ENCODE data around the gene PLCH1.

PLCH1 gene

DNA sequence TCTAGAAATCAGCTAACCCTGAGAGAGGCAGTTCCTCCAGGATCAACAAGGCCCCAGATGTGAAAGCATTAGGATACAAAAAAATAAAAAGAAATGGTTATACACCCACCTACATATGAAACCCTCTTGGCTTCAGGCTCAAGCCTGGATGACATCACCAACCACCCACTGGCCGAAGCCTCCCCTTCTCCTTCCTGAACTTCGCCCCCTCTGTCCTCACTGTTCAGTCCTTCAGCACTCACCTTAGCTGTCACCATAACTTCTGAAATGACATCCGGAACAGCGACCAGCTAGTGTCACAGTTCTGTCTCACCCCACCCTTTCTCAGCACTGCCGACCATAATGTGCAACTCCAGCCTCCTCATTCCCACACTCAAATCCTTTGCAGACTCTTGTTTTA is 98.7 kb downstream of the PLCH1 start:
- TF ChIP-seq TAF1 (IDR thresholded peaks at IDR 0.05; ENCODE audit: borderline replicate concordance, insufficient read depth, low read length) (no peak), POLR2AphosphoS5 (IDR thresholded peaks at IDR 0.05; ENCODE audit: low read depth, low read length) (no peak), SIN3A (IDR thresholded peaks at IDR 0.05; ENCODE audit: borderline replicate concordance, insufficient read depth, low read length) (no peak), FOXP2 (optimal IDR thresholded peaks at IDR 0.05; ENCODE audit: borderline replicate concordance, extremely low read depth, extremely low read length, insufficient read depth) (no peak)
- TF ChIP-seq, protein P1, sequence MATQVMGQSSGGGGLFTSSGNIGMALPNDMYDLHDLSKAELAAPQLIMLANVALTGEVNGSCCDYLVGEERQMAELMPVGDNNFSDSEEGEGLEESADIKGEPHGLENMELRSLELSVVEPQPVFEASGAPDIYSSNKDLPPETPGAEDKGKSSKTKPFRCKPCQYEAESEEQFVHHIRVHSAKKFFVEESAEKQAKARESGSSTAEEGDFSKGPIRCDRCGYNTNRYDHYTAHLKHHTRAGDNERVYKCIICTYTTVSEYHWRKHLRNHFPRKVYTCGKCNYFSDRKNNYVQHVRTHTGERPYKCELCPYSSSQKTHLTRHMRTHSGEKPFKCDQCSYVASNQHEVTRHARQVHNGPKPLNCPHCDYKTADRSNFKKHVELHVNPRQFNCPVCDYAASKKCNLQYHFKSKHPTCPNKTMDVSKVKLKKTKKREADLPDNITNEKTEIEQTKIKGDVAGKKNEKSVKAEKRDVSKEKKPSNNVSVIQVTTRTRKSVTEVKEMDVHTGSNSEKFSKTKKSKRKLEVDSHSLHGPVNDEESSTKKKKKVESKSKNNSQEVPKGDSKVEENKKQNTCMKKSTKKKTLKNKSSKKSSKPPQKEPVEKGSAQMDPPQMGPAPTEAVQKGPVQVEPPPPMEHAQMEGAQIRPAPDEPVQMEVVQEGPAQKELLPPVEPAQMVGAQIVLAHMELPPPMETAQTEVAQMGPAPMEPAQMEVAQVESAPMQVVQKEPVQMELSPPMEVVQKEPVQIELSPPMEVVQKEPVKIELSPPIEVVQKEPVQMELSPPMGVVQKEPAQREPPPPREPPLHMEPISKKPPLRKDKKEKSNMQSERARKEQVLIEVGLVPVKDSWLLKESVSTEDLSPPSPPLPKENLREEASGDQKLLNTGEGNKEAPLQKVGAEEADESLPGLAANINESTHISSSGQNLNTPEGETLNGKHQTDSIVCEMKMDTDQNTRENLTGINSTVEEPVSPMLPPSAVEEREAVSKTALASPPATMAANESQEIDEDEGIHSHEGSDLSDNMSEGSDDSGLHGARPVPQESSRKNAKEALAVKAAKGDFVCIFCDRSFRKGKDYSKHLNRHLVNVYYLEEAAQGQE (IDR thresholded peaks at IDR 0.05; ENCODE audit: insufficient read depth in 1 of 2, low read depth in 2 of 2, low read length in 2 of 2): no peak

DNA sequence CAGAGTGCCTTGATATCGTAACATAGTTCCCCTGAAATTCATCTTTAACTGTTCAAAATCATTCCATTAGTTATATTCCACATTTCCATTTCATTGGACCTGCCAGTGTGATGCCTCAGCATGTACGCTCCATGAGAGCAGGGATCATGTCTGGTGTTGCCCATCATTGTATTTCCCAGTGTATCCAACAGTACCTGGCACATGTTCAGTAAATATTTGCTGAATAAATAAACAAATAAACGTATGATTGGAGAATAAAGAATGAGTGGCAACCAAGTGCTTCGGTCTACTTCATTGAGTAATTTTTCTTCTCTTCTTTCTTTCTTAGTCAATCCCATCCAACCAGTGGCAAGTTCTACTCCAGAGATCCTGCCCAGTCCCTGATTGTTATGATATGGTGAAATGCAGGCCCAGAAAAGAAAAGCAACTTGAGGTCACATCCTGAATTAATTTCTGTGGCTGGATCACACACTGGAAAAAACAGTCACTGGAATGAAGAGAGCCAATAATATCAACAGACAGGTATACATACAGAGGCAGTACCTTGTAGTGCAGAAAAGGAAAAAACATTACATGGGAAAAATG is 101.2 kb downstream of the PLCH1 start:
- TF ChIP-seq SIN3A (IDR thresholded peaks at IDR 0.05; ENCODE audit: borderline replicate concordance, insufficient read depth, low read length): no peak
- no peak for TF ChIP-seq TAF1 (IDR thresholded peaks at IDR 0.05; ENCODE audit: borderline replicate concordance, insufficient read depth, low read length)
- no peak for TF ChIP-seq FOXP2 (optimal IDR thresholded peaks at IDR 0.05; ENCODE audit: borderline replicate concordance, extremely low read depth, extremely low read length, insufficient read depth)
- TF ChIP-seq POLR2AphosphoS5 (IDR thresholded peaks at IDR 0.05; ENCODE audit: low read depth, low read length): no peak
- TF ChIP-seq, protein P1 (IDR thresholded peaks at IDR 0.05; ENCODE audit: insufficient read depth in 1 of 2, low read depth in 2 of 2, low read length in 2 of 2): no peak

DNA sequence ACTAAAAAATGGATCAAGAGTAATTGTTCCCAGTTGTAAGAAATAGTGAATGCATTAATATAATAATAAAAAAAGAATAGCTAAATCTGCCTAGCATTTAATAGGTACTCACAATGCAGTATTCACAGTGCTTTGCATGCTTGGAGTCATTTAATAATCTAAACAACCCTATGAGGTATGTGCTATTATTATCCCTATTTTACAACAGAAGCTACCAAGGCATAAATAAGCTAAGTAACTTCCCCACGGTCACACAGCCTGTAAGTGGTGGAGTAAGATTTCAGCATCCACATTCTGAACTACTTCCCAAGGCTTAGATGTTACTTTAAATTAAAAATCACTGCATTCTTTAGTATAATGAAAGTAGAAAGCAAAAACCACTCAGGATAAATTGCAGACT is 102.9 kb downstream of the PLCH1 start:
- no peak for TF ChIP-seq POLR2AphosphoS5 (IDR thresholded peaks at IDR 0.05; ENCODE audit: low read depth, low read length)
- no peak for TF ChIP-seq SIN3A (IDR thresholded peaks at IDR 0.05; ENCODE audit: borderline replicate concordance, insufficient read depth, low read length)
- no peak for TF ChIP-seq FOXP2 (optimal IDR thresholded peaks at IDR 0.05; ENCODE audit: borderline replicate concordance, extremely low read depth, extremely low read length, insufficient read depth)
- TF ChIP-seq TAF1 (IDR thresholded peaks at IDR 0.05; ENCODE audit: borderline replicate concordance, insufficient read depth, low read length): no peak
- TF ChIP-seq, protein P1 (IDR thresholded peaks at IDR 0.05; ENCODE audit: insufficient read depth in 1 of 2, low read depth in 2 of 2, low read length in 2 of 2): no peak

DNA sequence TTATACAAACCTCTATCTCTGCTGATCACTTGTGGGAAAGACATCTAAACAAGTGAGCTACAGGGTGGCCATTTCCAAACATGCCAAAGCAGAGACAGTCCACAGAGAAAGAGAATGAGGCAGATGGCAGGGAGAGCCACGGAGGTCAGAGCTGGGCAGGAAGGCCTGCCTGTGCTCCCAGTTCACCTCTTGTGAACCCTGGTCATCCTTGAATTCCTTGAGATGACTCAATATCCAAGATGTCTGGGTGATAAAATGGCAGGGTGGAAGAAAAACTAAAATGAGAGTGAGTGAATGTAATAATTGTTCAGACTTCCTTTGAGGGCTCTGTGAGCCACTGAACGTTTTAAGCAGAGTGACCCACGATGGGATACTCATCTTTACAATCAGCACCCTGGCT is 104.8 kb downstream of the PLCH1 start:
- TF ChIP-seq TAF1 (IDR thresholded peaks at IDR 0.05; ENCODE audit: borderline replicate concordance, insufficient read depth, low read length) (no peak), POLR2AphosphoS5 (IDR thresholded peaks at IDR 0.05; ENCODE audit: low read depth, low read length) (no peak), FOXP2 (optimal IDR thresholded peaks at IDR 0.05; ENCODE audit: borderline replicate concordance, extremely low read depth, extremely low read length, insufficient read depth) (no peak), SIN3A (IDR thresholded peaks at IDR 0.05; ENCODE audit: borderline replicate concordance, insufficient read depth, low read length) (no peak)
- TF ChIP-seq, protein P1 (IDR thresholded peaks at IDR 0.05; ENCODE audit: insufficient read depth in 1 of 2, low read depth in 2 of 2, low read length in 2 of 2): no peak
